ENCODE data around the gene PRDM11. TPM values are rescaled to one million over a fixed set of nuclear protein-coding genes. Genes with fewer than 3 reads are reported as not detected.
A peak's percentile ranks its signal among the peaks of the same experiment; 100 is the strongest.

Gene PRDM11
- polyA plus RNA-seq, 6 donors from 2014 or later, result 0.75 to 3.6 (median 1.6) TPM

GRCh38 chr11:45215098-45215865, 68.8 kb downstream of the PRDM11 start:
- ATAC-seq (ENCODE audit: low read depth in 2 of 2) (no peak), DNase-seq (no peak)

DNA sequence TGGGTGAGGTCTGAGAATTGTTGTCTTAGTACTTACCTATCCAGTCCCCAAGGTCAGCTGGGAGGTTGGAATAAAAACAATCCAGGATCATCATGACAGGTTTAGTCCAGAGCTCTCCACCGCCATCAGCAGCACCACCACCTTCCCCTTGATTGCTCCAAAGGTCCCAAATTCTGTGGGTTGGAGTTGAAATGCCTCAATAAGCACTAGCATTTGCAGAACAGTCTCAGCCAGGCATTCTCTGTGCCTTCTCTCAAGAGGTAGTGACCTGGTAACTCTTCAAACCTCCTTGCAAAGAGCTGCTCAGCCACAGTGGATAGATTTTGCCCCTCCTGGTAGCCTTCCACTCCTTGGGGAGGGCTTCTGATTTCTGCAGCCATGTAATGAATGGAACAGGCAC, 69.6 kb downstream of the PRDM11 start:
- Mint-ChIP-seq H3K36me3 (peaks cover 15 to 23% of the 10 kb centered on the region in 2 donors), H3K4me3 (no peak overlapping the region), H3K27me3 (no peaks in the 10 kb centered on the region), H3K4me1 (peaks cover 8 to 13% (median 11%) of the 10 kb centered on the region in 3 donors), H3K27ac (peak overlapping the region in 1 of 6 donors; percentile 30), H3K9me3 (no peaks in the 10 kb centered on the region)
- ATAC-seq (ENCODE audit: low read depth in 2 of 2), result no peak
- no peak for DNase-seq

More at GRCh38 chr11:45215098-45215865, 68.8 kb downstream of the PRDM11 start:
- Mint-ChIP-seq H3K36me3 (peaks cover 7 to 16% of the 10 kb centered on the region in 2 donors), H3K27ac (peak overlapping the region in 2 of 6 donors; percentile 15 to 64), H3K9me3 (no peaks in the 10 kb centered on the region), H3K27me3 (no peaks in the 10 kb centered on the region), H3K4me1 (peaks cover 8 to 16% (median 14%) of the 10 kb centered on the region in 3 donors), H3K4me3 (no peak overlapping the region)

GRCh38 chr11:45216901-45217300, 70.5 kb downstream of the PRDM11 start:
- ATAC-seq (ENCODE audit: low read depth in 2 of 2) (no peak), DNase-seq (no peak)
- Mint-ChIP-seq H3K27ac (peak overlapping the region in 1 of 6 donors; percentile 47), H3K36me3 (peaks cover 21 to 26% of the 10 kb centered on the region in 2 donors), H3K4me3 (no peak overlapping the region), H3K9me3 (no peaks in the 10 kb centered on the region), H3K27me3 (no peaks in the 10 kb centered on the region), H3K4me1 (peaks cover 4 to 13% (median 11%) of the 10 kb centered on the region in 3 donors)

GRCh38 chr11:45217991-45218390, 71.6 kb downstream of the PRDM11 start:
- no peak for ATAC-seq (ENCODE audit: low read depth in 2 of 2)
- peaks cover 4 to 13% (median 11%) of the 10 kb centered on the region in 3 donors for H3K4me1 Mint-ChIP-seq
- peaks cover 24% of the 10 kb centered on the region in 2 donors for H3K36me3 Mint-ChIP-seq
- H3K9me3 Mint-ChIP-seq, result no peaks in the 10 kb centered on the region
- DNase-seq, result no peak
- H3K27me3 Mint-ChIP-seq, result no peaks in the 10 kb centered on the region
- H3K27ac Mint-ChIP-seq, result no peak overlapping the region
- no peak overlapping the region for H3K4me3 Mint-ChIP-seq

DNA sequence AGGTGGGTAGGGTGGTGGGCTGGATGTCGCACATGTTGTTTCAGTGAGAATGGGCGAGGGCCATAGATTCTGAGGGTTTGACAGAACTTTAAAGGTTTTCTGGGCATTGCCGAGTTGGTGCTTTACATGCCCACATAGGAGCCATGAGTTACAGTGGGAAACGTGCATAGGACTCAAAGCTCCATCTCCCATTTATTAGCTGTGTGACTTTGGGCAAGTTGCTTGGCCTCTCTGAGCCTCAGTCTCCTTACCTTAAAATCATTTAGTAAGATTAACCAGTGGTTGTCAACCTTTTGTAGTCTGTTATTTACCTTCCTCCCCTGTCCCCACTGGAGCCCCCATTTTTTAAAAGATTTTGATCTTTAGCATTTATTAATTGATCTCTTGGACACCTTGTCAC, 72.3 kb downstream of the PRDM11 start:
- peaks cover 23 to 30% of the 10 kb centered on the region in 2 donors for H3K36me3 Mint-ChIP-seq
- no peaks in the 10 kb centered on the region for H3K9me3 Mint-ChIP-seq
- H3K4me1 Mint-ChIP-seq, result peaks cover 4 to 11% (median 10%) of the 10 kb centered on the region in 3 donors
- H3K27me3 Mint-ChIP-seq, result no peaks in the 10 kb centered on the region
- DNase-seq, result no peak
- no peak overlapping the region for H3K4me3 Mint-ChIP-seq
- ATAC-seq (ENCODE audit: low read depth in 2 of 2), result no peak
- H3K27ac Mint-ChIP-seq, result no peak overlapping the region

DNA sequence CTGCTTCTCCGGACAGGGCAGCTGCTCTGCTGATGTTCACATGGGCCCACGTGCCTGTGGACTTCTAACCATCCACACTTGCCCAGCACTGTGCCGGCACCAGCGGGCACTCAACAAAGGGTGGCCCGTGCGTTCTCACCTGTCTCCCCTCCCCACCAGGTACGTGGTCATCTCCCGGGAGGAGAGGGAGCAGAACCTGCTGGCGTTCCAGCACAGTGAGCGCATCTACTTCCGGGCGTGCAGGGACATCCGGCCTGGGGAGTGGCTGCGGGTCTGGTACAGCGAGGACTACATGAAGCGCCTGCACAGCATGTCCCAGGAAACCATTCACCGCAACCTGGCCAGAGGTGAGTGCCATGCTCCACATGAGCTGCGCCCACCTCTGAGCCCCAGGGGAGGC, 73.0 kb downstream of the PRDM11 start:
- peaks cover 4 to 11% (median 10%) of the 10 kb centered on the region in 3 donors for H3K4me1 Mint-ChIP-seq
- no peaks in the 10 kb centered on the region for H3K27me3 Mint-ChIP-seq
- DNase-seq (no peak), ATAC-seq (ENCODE audit: low read depth in 2 of 2) (no peak)
- no peaks in the 10 kb centered on the region for H3K9me3 Mint-ChIP-seq
- H3K4me3 Mint-ChIP-seq, result peak overlapping the region in 1 of 8 donors; percentile 5
- H3K27ac Mint-ChIP-seq, result no peak overlapping the region
- peaks cover 30 to 36% of the 10 kb centered on the region in 2 donors for H3K36me3 Mint-ChIP-seq

- DNase-seq, result no peak
- Mint-ChIP-seq H3K27ac (no peak overlapping the region), H3K9me3 (no peaks in the 10 kb centered on the region), H3K27me3 (no peaks in the 10 kb centered on the region), H3K4me1 (peaks cover 0 to 3% (median 0%) of the 10 kb centered on the region in 3 donors), H3K36me3 (peaks cover 56 to 60% of the 10 kb centered on the region in 2 donors), H3K4me3 (no peak overlapping the region)
- no peak for ATAC-seq (ENCODE audit: low read depth in 2 of 2)
Measured at GRCh38 chr11:45223496-45223895, 77.1 kb downstream of the PRDM11 start.

- Mint-ChIP-seq H3K36me3 (peaks cover 57 to 60% of the 10 kb centered on the region in 2 donors), H3K9me3 (no peaks in the 10 kb centered on the region), H3K4me1 (peaks cover 0 to 3% (median 0%) of the 10 kb centered on the region in 3 donors), H3K4me3 (no peak overlapping the region), H3K27ac (peak overlapping the region in 1 of 6 donors; percentile 25), H3K27me3 (no peaks in the 10 kb centered on the region)
- ATAC-seq (ENCODE audit: low read depth in 2 of 2), result no peak
- no peak for DNase-seq
Measured at GRCh38 chr11:45224766-45225165, 78.3 kb downstream of the PRDM11 start.

DNA sequence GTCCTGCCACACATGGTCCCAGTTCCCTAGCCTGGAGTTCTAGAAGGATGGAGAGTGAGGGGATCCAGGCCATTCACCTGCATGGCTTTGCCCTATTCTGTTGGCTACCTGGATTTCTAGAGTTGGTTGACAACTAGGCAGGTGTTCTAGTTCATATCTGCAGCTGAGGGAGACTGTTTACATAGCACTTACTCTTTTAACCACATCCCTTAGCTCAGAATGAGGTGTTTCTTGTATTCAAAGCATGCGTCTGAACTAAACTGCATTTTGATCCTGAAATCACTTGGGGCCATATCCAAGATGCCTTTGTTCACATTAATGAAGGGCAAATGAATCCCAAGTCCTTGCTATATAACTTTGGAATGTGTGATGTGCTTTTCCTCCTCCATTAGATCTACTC, 78.8 kb downstream of the PRDM11 start:
- no peaks in the 10 kb centered on the region for H3K27me3 Mint-ChIP-seq
- H3K4me3 Mint-ChIP-seq, result no peak overlapping the region
- peaks cover 52 to 59% of the 10 kb centered on the region in 2 donors for H3K36me3 Mint-ChIP-seq
- H3K4me1 Mint-ChIP-seq, result peaks cover 1 to 3% (median 2%) of the 10 kb centered on the region in 3 donors
- no peak for ATAC-seq (ENCODE audit: low read depth in 2 of 2)
- H3K27ac Mint-ChIP-seq, result no peak overlapping the region
- no peak for DNase-seq
- no peaks in the 10 kb centered on the region for H3K9me3 Mint-ChIP-seq

- H3K27me3 Mint-ChIP-seq, result no peaks in the 10 kb centered on the region
- H3K9me3 Mint-ChIP-seq, result no peaks in the 10 kb centered on the region
- peaks cover 42 to 49% of the 10 kb centered on the region in 2 donors for H3K36me3 Mint-ChIP-seq
- DNase-seq, result no peak
- no peak for ATAC-seq (ENCODE audit: low read depth in 2 of 2)
- H3K4me1 Mint-ChIP-seq, result peaks cover 3 to 5% (median 3%) of the 10 kb centered on the region in 3 donors
- peak overlapping the region in 2 of 6 donors; percentile 5 to 14 for H3K27ac Mint-ChIP-seq
- H3K4me3 Mint-ChIP-seq, result no peak overlapping the region
Measured at GRCh38 chr11:45225961-45226871, 79.8 kb downstream of the PRDM11 start.

GRCh38 chr11:45226901-45227300, 80.5 kb downstream of the PRDM11 start:
- Mint-ChIP-seq H3K4me1 (peaks cover 3 to 5% (median 3%) of the 10 kb centered on the region in 3 donors), H3K27ac (peak overlapping the region in 1 of 6 donors; percentile 59), H3K36me3 (peaks cover 36 to 45% of the 10 kb centered on the region in 2 donors), H3K27me3 (no peaks in the 10 kb centered on the region), H3K9me3 (no peaks in the 10 kb centered on the region), H3K4me3 (no peak overlapping the region)
- ATAC-seq (ENCODE audit: low read depth in 2 of 2) (no peak), DNase-seq (no peak)

- Mint-ChIP-seq H3K36me3 (peaks cover 36 to 42% of the 10 kb centered on the region in 2 donors), H3K4me3 (no peak overlapping the region), H3K27ac (no peak overlapping the region), H3K9me3 (no peaks in the 10 kb centered on the region), H3K4me1 (peaks cover 3 to 5% (median 3%) of the 10 kb centered on the region in 3 donors), H3K27me3 (no peaks in the 10 kb centered on the region)
- ATAC-seq (ENCODE audit: low read depth in 2 of 2), result no peak
- no peak for DNase-seq
Measured at GRCh38 chr11:45227836-45228235, 81.4 kb downstream of the PRDM11 start.

DNA sequence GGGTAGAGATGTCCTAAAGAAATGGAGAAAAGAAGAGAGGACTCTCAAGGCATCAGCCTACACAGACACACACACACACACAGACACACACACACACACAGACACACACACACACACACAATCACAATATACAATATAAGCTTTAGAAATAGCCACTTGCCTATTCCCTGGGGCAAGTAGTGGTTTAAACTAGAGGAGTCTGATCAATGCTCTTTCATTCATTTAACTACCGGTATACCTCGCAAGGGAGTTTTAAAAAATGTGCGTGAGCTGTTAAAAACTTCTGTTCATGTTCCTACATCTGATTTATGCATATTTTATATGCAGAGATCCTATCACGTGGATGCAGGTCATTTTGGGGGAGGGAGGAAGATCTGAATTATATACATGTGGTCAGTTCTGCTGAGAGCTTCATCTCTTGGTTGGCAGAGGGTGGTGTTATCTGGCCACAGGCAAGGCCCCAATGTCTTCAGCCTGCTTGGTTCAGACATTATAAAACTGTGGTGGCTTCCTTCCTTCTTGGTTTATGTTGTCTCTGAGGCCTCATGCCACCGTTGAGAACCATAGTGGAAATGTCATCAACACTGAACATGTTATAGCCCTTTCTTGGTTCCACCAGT, 83.1 kb downstream of the PRDM11 start:
- Mint-ChIP-seq H3K4me3 (no peak overlapping the region), H3K27me3 (no peaks in the 10 kb centered on the region), H3K4me1 (peaks cover 3 to 5% (median 3%) of the 10 kb centered on the region in 3 donors), H3K27ac (peak overlapping the region in 1 of 6 donors; percentile 26), H3K36me3 (peaks cover 24 to 30% of the 10 kb centered on the region in 2 donors), H3K9me3 (no peaks in the 10 kb centered on the region)
- ATAC-seq (ENCODE audit: low read depth in 2 of 2), result no peak
- no peak for DNase-seq

Measured in naive B cell (primary cell).